Fibroblast of lung (primary cell): ENCODE results near the gene VWDE.

Experiments
- EZH2 ChIP-seq: IDR thresholded peaks from 2 replicates; pipeline ENCODE4 v1.5.1; 2012; ENCODE audit warnings: low read length, control low read depth, mild to moderate bottlenecking; ENCODE audit errors: missing control alignments
- TF ChIP-seq, protein P1 (sequence below), 2 donors: IDR thresholded peaks in 1 of 2; conservative IDR thresholded peaks in 1 of 2; 1 replicate in 1 of 2; 2 replicates in 1 of 2; pipeline ENCODE4 v1.5.1; 2011 to 2012; ENCODE audit warnings: low read length in 2 of 2, control low read depth in 1 of 2, inconsistent platforms in 1 of 2, low read depth in 1 of 2, mild to moderate bottlenecking in 1 of 2

DNA sequence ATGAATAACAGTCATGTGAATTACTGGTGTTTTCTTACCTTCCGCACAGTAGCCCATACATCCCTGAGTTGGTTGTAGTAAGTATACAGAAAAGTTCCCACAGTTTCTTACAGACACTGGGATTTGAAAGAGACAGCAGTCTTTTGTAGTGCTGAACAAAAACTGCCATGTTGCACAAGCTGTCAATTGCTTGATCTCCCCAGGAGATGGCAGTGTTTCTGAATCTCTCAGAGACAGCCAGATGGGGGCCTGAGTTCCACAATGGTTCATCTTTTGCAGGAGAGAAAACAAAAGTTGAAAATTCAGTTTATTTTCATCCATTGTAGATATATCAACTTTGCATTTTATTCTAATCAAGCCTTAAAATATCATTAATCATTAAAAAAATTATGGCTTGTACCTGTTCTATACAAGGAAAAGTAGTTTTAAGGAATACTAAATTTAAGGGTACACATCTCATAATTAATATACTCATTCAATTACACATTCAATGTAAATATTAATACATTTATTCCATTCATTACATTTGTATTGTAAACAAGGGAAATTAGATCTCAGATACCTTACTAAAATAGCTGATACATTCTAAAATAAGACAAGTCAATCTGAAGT is 14.5 kb downstream of the VWDE start:
- TF ChIP-seq EZH2, result no peak
- TF ChIP-seq, protein P1, sequence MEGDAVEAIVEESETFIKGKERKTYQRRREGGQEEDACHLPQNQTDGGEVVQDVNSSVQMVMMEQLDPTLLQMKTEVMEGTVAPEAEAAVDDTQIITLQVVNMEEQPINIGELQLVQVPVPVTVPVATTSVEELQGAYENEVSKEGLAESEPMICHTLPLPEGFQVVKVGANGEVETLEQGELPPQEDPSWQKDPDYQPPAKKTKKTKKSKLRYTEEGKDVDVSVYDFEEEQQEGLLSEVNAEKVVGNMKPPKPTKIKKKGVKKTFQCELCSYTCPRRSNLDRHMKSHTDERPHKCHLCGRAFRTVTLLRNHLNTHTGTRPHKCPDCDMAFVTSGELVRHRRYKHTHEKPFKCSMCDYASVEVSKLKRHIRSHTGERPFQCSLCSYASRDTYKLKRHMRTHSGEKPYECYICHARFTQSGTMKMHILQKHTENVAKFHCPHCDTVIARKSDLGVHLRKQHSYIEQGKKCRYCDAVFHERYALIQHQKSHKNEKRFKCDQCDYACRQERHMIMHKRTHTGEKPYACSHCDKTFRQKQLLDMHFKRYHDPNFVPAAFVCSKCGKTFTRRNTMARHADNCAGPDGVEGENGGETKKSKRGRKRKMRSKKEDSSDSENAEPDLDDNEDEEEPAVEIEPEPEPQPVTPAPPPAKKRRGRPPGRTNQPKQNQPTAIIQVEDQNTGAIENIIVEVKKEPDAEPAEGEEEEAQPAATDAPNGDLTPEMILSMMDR (conservative IDR thresholded peaks at IDR 0.05 in 1 of 2, IDR thresholded peaks at IDR 0.05 in 1 of 2; ENCODE audit: low read depth in 1 of 2, low read length in 2 of 2), result peak; percentile 86 to 96
